ENCODE measurements around the gene KCNQ1. TPM values are rescaled to one million over a fixed set of nuclear protein-coding genes. Genes with fewer than 3 reads are reported as not detected.
A peak's percentile ranks its signal among the peaks of the same experiment; 100 is the strongest.

Gene KCNQ1
- polyA plus RNA-seq, 4 donors = 18.4 to 54.4 (median 21.3) TPM

DNA sequence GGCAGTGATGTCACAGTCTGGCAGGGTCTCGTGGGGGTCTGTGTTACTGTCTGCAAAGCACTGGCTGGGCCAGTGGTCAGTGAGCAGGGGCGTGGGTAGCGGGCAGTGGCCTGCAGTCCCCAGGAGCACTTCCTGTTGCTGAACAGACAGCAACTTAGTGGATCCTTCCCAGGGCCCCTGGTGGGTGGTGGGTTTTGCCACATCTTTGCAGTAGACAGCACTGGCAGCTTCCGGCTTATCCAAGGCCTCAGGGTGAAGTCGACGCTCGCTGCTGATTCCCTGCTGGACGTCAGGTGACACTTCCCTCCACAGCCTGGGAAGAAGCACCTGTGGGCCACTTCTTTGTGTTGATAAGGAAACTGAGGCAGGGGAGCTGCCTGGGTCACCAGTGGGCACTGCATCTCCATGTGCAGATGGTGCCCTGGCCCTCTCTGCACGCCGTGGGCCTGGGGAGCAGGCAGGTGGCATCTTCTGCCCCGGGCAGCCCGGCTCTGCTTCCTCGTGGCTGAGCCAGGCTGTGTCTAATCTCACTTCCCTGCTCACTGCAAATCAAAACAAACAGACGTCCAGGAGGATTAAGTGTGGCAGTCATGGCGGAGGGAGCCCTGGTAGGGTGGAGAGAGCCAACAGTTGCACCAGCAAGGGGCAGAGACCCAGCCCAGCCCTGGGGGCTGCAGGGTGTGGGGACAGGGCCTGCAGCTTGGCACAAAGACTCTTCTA lies 79.8 kb downstream of the KCNQ1 start:
- no peaks in the 10 kb centered on the region for H3K36me3 ChIP-seq (ENCODE audit: control insufficient read depth in 3 of 3, insufficient read depth in 2 of 3, low read depth in 1 of 3, low read length in 3 of 3)
- 43 to 62% (median 50%) methylated on average over 15 of the region's 15 CpGs for WGBS, 3 donors
- FAIRE-seq (no peak), DNase-seq (peak in 1 of 2 donors; percentile 51)
- no peak overlapping the region for H3K27ac ChIP-seq (ENCODE audit: low read depth in 1 of 3, low read length in 2 of 3)
- no peaks in the 10 kb centered on the region for H3K27me3 ChIP-seq (ENCODE audit: control insufficient read depth in 3 of 3, insufficient read depth in 3 of 3, low read length in 3 of 3)
- H3K4me3 ChIP-seq (ENCODE audit: low read depth in 1 of 3, low read length in 3 of 3) = no peak overlapping the region
- H3K4me1 ChIP-seq (ENCODE audit: control insufficient read depth in 3 of 3, insufficient read depth in 2 of 3, low read depth in 1 of 3, low read length in 2 of 3) = peaks cover 0 to 53% (median 3%) of the 10 kb centered on the region in 3 donors
- no peaks in the 10 kb centered on the region for H3K9me3 ChIP-seq (ENCODE audit: control insufficient read depth in 2 of 2, insufficient read depth in 1 of 2, low read depth in 1 of 2, low read length in 1 of 2)

DNA sequence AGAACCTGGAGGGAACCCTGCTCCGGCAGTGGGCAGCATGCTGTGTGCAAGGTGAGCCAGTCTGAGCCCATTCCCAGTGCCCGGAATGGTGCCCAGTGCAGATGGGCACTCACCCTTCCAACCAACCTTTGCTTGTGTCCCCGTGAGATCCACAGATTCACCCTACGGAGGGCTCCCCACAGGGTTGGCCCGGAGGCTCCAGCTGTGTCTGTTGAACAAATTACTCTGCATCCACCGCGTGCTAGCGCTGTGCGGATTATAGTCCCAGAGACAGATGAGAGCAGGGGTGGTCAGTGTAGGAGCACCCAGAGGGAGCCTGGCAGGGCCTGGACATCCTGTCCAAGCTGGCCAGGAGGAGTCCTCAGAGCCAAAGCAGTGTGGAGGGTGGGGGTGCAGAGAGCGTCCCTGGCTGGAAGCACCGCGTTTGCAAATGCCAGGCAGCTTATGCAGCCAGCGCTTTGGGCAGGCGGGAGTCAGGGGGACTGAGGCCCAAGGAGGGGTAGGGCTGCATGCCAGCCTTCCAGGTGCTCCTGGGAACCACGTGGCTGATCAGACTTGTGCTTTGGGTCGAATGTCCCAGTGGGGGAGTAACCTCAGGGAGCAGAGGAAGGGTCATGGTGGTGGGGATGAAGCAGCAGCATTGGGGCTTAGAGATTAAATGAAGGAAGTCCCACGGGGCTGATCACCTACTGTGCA lies 80.5 kb downstream of the KCNQ1 start:
- 25 to 60% (median 33%) methylated on average over 17 of the region's 17 CpGs for WGBS, 3 donors
- H3K36me3 ChIP-seq (ENCODE audit: control insufficient read depth in 3 of 3, insufficient read depth in 2 of 3, low read depth in 1 of 3, low read length in 3 of 3) = peaks cover 0 to 5% (median 0%) of the 10 kb centered on the region in 3 donors
- H3K9me3 ChIP-seq (ENCODE audit: control insufficient read depth in 2 of 2, insufficient read depth in 1 of 2, low read depth in 1 of 2, low read length in 1 of 2) = no peaks in the 10 kb centered on the region
- FAIRE-seq (no peak), DNase-seq (peak in 1 of 2 donors; percentile 20)
- no peak overlapping the region for H3K27ac ChIP-seq (ENCODE audit: low read depth in 1 of 3, low read length in 2 of 3)
- H3K27me3 ChIP-seq (ENCODE audit: control insufficient read depth in 3 of 3, insufficient read depth in 3 of 3, low read length in 3 of 3) = no peaks in the 10 kb centered on the region
- H3K4me1 ChIP-seq (ENCODE audit: control insufficient read depth in 3 of 3, insufficient read depth in 2 of 3, low read depth in 1 of 3, low read length in 2 of 3) = peaks cover 0 to 54% (median 3%) of the 10 kb centered on the region in 3 donors
- H3K4me3 ChIP-seq (ENCODE audit: low read depth in 1 of 3, low read length in 3 of 3) = no peak overlapping the region

DNA sequence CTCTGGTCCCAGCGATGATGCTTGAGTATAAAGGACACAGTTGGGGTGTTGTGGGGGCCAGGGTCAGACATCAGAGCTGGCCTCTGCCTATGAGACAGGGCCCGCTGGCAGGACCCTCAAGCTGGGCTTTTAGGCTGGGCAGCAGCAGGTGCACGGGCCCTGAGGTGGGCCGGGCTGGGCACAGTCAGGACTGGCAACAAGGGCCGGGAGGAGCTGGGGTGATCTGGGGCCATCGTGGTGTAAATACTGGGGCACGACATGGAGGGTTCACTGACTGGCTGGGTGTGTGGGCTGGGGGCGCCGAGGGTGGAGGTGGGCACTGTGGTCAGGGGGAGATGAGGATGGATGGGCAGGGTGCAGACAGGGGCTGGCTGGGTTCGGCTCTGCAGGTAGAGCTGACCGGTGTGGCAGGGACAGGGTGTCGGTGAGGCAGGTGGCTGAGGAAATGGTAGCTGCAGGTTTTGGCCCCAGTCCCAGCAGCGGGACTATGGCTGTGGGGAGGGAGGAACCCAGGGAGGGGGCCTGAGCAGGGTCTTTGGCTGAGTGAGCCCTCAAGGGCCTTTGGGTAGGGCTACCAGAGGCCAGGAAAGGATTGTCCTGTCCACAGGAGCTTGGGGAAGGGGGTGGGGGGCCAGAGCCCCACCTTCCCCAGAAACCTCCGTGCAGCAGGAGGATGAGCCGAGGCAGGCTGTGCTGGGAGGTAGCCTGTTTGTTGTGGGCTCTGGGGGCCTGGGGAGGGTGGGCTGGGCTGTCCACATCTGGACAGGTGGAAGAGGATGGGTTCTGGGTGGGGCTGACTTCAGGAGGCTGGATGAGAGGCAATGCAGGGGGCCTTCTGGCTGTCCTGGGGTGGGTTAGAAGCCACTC lies 81.4 kb downstream of the KCNQ1 start:
- no peak for FAIRE-seq
- 17 to 57% (median 38%) methylated on average over 15 of the region's 15 CpGs for WGBS, 3 donors

DNA sequence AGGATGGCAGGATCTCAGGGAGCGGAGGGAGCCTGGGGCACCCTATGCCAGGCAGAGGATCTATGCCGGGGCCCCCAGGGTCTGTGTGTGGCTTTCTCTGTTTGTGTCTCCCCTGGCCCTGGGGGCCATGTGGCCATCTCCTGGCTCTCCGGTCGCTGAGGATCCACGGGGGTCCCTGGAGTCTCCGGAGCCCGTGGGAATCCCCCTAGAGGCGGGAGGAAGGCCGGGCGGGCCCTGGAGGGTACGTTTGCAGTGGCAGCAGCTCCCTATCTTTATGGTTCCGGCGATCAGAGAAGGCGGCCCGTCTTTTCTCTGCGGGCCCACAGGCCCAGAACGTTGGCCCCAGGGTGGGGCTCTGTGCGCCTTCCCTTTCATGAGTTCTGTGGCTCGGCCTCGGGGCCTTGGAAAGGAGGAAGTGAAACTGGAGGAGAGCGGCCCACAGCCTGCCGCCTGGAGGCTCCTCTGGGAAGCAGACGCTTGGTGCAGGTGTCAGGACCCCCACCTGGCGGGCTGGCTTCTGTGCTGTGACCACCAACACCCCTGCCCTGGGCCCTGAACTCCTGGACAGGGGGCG lies 82.1 kb downstream of the KCNQ1 start:
- peak overlapping the region; percentile 79 to 86 (median 84) for H3K27ac ChIP-seq (ENCODE audit: low read depth in 1 of 3, low read length in 2 of 3)
- peaks cover 0 to 54% (median 3%) of the 10 kb centered on the region in 3 donors for H3K4me1 ChIP-seq (ENCODE audit: control insufficient read depth in 3 of 3, insufficient read depth in 2 of 3, low read depth in 1 of 3, low read length in 2 of 3)
- FAIRE-seq (no peak), DNase-seq (peak; percentile 93 to 94)
- H3K36me3 ChIP-seq (ENCODE audit: control insufficient read depth in 3 of 3, insufficient read depth in 2 of 3, low read depth in 1 of 3, low read length in 3 of 3) = peaks cover 0 to 11% (median 0%) of the 10 kb centered on the region in 3 donors
- WGBS, 3 donors = 6 to 28% (median 15%) methylated on average over 22 to 25 of the region's 25 CpGs
- no peaks in the 10 kb centered on the region for H3K27me3 ChIP-seq (ENCODE audit: control insufficient read depth in 3 of 3, insufficient read depth in 3 of 3, low read length in 3 of 3)
- no peaks in the 10 kb centered on the region for H3K9me3 ChIP-seq (ENCODE audit: control insufficient read depth in 2 of 2, insufficient read depth in 1 of 2, low read depth in 1 of 2, low read length in 1 of 2)
- H3K4me3 ChIP-seq (ENCODE audit: low read depth in 1 of 3, low read length in 3 of 3) = no peak overlapping the region

More for the DNA sequence above, 81.4 kb downstream of the KCNQ1 start:
- peaks cover 0 to 10% (median 0%) of the 10 kb centered on the region in 3 donors for H3K36me3 ChIP-seq (ENCODE audit: control insufficient read depth in 3 of 3, insufficient read depth in 2 of 3, low read depth in 1 of 3, low read length in 3 of 3)
- H3K9me3 ChIP-seq (ENCODE audit: control insufficient read depth in 2 of 2, insufficient read depth in 1 of 2, low read depth in 1 of 2, low read length in 1 of 2) = no peaks in the 10 kb centered on the region
- H3K4me1 ChIP-seq (ENCODE audit: control insufficient read depth in 3 of 3, insufficient read depth in 2 of 3, low read depth in 1 of 3, low read length in 2 of 3) = peaks cover 0 to 54% (median 3%) of the 10 kb centered on the region in 3 donors
- DNase-seq = peak in 1 of 2 donors; percentile 32
- H3K4me3 ChIP-seq (ENCODE audit: low read depth in 1 of 3, low read length in 3 of 3) = no peak overlapping the region
- no peaks in the 10 kb centered on the region for H3K27me3 ChIP-seq (ENCODE audit: control insufficient read depth in 3 of 3, insufficient read depth in 3 of 3, low read length in 3 of 3)
- peak overlapping the region; percentile 79 to 86 (median 84) for H3K27ac ChIP-seq (ENCODE audit: low read depth in 1 of 3, low read length in 2 of 3)

DNA sequence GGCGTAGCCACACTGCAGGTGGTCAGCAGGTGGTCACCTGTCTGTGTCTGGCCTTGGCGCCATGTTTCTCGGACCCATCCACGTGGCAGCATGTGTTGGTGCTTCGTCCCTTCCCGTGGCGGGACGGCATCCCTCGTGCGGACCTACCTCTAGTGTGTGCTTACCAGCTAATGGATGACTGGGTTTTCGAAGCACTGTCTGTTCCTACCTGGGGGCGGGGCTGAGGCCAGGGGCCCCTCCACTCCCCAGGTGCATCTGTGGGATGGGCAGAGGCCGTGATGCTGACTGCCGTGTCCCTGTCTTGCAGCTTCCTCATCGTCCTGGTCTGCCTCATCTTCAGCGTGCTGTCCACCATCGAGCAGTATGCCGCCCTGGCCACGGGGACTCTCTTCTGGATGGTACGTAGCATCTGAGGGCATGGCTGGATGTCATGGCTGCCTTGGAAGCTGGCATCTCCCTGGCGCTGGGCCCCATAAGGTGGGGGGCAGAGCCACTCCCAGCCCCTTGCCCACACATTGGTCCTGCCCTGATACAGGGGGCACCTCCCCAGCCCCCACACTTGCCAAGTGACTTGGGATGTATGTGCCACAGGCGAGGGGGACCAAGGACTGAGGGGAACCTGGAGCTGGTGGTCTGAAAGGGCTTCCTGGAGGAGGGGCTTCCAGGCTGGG lies 82.9 kb downstream of the KCNQ1 start:
- no peak for FAIRE-seq
- Histone ChIP-seq H3K36me3 (ENCODE audit: control insufficient read depth in 3 of 3, insufficient read depth in 2 of 3, low read depth in 1 of 3, low read length in 3 of 3) (peaks cover 0 to 11% (median 0%) of the 10 kb centered on the region in 3 donors), H3K9me3 (ENCODE audit: control insufficient read depth in 2 of 2, insufficient read depth in 1 of 2, low read depth in 1 of 2, low read length in 1 of 2) (no peaks in the 10 kb centered on the region), H3K4me1 (ENCODE audit: control insufficient read depth in 3 of 3, insufficient read depth in 2 of 3, low read depth in 1 of 3, low read length in 2 of 3) (peaks cover 0 to 53% (median 3%) of the 10 kb centered on the region in 3 donors), H3K27ac (ENCODE audit: low read depth in 1 of 3, low read length in 2 of 3) (peak overlapping the region; percentile 79 to 86 (median 84)), H3K4me3 (ENCODE audit: low read depth in 1 of 3, low read length in 3 of 3) (no peak overlapping the region), H3K27me3 (ENCODE audit: control insufficient read depth in 3 of 3, insufficient read depth in 3 of 3, low read length in 3 of 3) (no peaks in the 10 kb centered on the region)
- 58 to 80% (median 64%) methylated on average over 21 to 22 of the region's 22 CpGs for WGBS, 3 donors
- DNase-seq = no peak

DNA sequence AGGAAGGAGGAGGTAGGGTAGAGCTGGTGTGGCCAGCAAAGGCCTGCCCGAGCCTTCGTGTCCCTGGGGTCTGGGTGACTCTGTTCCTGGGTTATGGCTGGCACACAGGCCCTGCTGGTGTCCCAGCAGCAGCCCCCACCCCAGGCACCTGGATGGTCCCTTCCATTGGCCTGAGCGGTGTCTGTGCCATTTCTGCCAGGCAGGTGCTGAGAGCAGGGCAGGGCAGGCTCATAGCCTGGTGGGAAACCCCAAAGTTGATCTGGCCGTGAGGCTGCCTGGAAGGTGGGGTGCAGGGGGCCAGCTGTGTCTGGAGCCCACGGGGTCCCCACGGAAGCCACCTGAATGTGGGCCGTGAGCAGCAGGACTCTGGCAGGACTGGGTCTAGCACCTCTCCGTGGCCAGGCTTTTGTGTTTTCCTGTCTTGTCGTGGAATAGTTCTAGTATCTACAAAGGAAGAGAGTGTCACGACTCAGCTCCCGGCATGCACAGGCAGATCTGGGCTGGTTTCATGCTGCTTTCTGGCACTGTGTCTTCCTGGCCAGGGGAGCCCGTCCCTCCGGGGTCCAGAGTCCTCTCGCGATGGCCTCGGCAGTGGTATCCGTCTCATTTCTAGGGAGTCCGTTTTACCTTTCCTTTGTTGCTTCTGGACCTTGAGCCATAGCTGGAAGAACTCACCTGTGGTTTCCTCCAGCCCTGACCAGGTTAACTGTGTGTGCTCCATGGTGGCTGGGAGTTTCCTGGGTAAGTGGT lies 83.7 kb downstream of the KCNQ1 start:
- 16 to 63% (median 42%) methylated on average over 18 of the region's 18 CpGs for WGBS, 3 donors

DNA sequence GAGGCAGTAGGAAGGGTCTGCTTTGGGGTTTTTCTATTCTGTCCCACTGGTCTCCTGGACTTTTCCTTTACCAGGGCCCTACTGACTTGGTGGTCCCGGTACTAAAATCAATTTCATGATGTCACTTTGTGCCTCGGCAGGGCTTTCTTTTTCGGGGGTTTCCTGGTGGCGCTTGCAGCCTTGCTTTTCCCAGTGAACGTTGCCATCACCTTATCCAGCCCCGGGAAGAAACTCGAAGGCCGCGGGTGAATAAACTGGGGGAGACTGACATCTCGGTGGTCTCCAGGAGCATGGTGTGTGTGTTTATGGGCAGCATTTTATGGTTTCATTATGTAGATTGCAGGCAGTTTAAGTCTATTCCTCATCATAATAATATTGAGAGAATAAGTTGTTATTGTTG lies 84.4 kb downstream of the KCNQ1 start:
- no peak for FAIRE-seq

More for the DNA sequence above, 83.7 kb downstream of the KCNQ1 start:
- FAIRE-seq (no peak), DNase-seq (peak; percentile 87 to 88)
- peaks cover 0 to 15% (median 0%) of the 10 kb centered on the region in 3 donors for H3K36me3 ChIP-seq (ENCODE audit: control insufficient read depth in 3 of 3, insufficient read depth in 2 of 3, low read depth in 1 of 3, low read length in 3 of 3)
- no peak overlapping the region for H3K4me3 ChIP-seq (ENCODE audit: low read depth in 1 of 3, low read length in 3 of 3)
- H3K9me3 ChIP-seq (ENCODE audit: control insufficient read depth in 2 of 2, insufficient read depth in 1 of 2, low read depth in 1 of 2, low read length in 1 of 2) = no peaks in the 10 kb centered on the region
- H3K27me3 ChIP-seq (ENCODE audit: control insufficient read depth in 3 of 3, insufficient read depth in 3 of 3, low read length in 3 of 3) = no peaks in the 10 kb centered on the region
- H3K4me1 ChIP-seq (ENCODE audit: control insufficient read depth in 3 of 3, insufficient read depth in 2 of 3, low read depth in 1 of 3, low read length in 2 of 3) = peaks cover 0 to 59% (median 3%) of the 10 kb centered on the region in 3 donors
- H3K27ac ChIP-seq (ENCODE audit: low read depth in 1 of 3, low read length in 2 of 3) = peak overlapping the region; percentile 53 to 86 (median 77)

More for the DNA sequence above, 84.4 kb downstream of the KCNQ1 start:
- Histone ChIP-seq H3K27ac (ENCODE audit: low read depth in 1 of 3, low read length in 2 of 3) (peak overlapping the region in 1 of 3 donors; percentile 77), H3K4me3 (ENCODE audit: low read depth in 1 of 3, low read length in 3 of 3) (no peak overlapping the region), H3K27me3 (ENCODE audit: control insufficient read depth in 3 of 3, insufficient read depth in 3 of 3, low read length in 3 of 3) (no peaks in the 10 kb centered on the region), H3K36me3 (ENCODE audit: control insufficient read depth in 3 of 3, insufficient read depth in 2 of 3, low read depth in 1 of 3, low read length in 3 of 3) (peaks cover 0 to 16% (median 0%) of the 10 kb centered on the region in 3 donors), H3K4me1 (ENCODE audit: control insufficient read depth in 3 of 3, insufficient read depth in 2 of 3, low read depth in 1 of 3, low read length in 2 of 3) (peaks cover 0 to 66% (median 3%) of the 10 kb centered on the region in 3 donors), H3K9me3 (ENCODE audit: control insufficient read depth in 2 of 2, insufficient read depth in 1 of 2, low read depth in 1 of 2, low read length in 1 of 2) (no peaks in the 10 kb centered on the region)
- no peak for DNase-seq
- 53 to 75% (median 61%) methylated on average over 10 of the region's 10 CpGs for WGBS, 3 donors

All from small intestine (tissue), 7 donors.